NT2/D1 (cell line): ENCODE data around the gene CACNB2.

ENCODE experiments used
- DNase-seq: peaks from one replicate; pipeline ENCODE4 v3.0.0-alpha.2; 2011; ENCODE audit warnings: low read depth, low spot score
- H3K27me3 ChIP-seq: 2 replicates; pipeline ENCODE4 v1.6.0; 2011; ENCODE audit warnings: mild to moderate bottlenecking; ENCODE audit not compliant: insufficient read length, insufficient read depth
- H3K36me3 ChIP-seq: 2 replicates; pipeline ENCODE4 v1.6.1; 2011; ENCODE audit warnings: mild to moderate bottlenecking, low read length, mixed read lengths; ENCODE audit not compliant: insufficient read depth, insufficient read length
- H3K4me1 ChIP-seq: 2 replicates; pipeline ENCODE4 v1.5.1; 2011; ENCODE audit not compliant: insufficient read depth, insufficient read length
- H3K4me3 ChIP-seq: 2 replicates; pipeline ENCODE4 v1.5.1; 2011; ENCODE audit warnings: low read depth; ENCODE audit not compliant: insufficient read length
- H3K9ac ChIP-seq: 2 replicates; pipeline ENCODE4 v1.6.0; 2011; ENCODE audit warnings: low read depth; ENCODE audit not compliant: insufficient read length
- H3K9me3 ChIP-seq: 2 replicates; pipeline ENCODE4 v1.5.1; 2011; ENCODE audit warnings: mild to moderate bottlenecking, low read length; ENCODE audit not compliant: insufficient read depth
- SUZ12 ChIP-seq: IDR thresholded peaks from 2 replicates; pipeline ENCODE4 v1.6.1; 2011; ENCODE audit not compliant: insufficient read length, insufficient read depth; ENCODE audit errors: extremely low read depth
- YY1 ChIP-seq: IDR thresholded peaks from 2 replicates; pipeline ENCODE4 v1.6.1; 2011; ENCODE audit not compliant: insufficient read length, insufficient read depth
- ZNF274 ChIP-seq: IDR thresholded peaks from 2 replicates; pipeline ENCODE4 v1.6.1; 2011; ENCODE audit warnings: mild to moderate bottlenecking, low read depth, low read length

The CACNB2 gene

DNA sequence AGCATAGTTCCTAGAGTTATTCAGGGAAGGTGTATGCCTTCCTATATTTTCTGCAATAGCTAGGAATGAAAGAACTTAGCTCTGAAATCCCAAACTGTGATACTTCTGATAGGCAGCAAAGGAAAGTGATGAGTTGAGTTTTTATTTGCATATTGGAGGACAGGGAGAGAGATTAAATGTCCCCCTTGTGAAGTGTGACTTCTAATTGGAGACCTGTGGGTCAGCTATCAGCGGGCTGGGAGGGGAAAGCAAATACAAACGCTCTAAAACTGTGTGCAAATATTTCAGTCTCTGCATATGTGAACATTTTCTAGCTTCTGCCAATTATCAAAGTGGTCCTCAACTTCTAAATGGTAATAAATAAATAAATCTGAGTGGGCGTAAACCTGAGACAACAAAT is 203.3 kb downstream of the CACNB2 start:
- H3K9me3 ChIP-seq: no peaks in the 10 kb centered on the region
- H3K4me3 ChIP-seq: no peak overlapping the region
- H3K27me3 ChIP-seq: no peaks in the 10 kb centered on the region
- H3K9ac ChIP-seq: no peak overlapping the region
- TF ChIP-seq SUZ12 (no peak), ZNF274 (no peak), YY1 (no peak)
- DNase-seq: no peak
- H3K36me3 ChIP-seq: no peaks in the 10 kb centered on the region
- H3K4me1 ChIP-seq: no peaks in the 10 kb centered on the region

DNA sequence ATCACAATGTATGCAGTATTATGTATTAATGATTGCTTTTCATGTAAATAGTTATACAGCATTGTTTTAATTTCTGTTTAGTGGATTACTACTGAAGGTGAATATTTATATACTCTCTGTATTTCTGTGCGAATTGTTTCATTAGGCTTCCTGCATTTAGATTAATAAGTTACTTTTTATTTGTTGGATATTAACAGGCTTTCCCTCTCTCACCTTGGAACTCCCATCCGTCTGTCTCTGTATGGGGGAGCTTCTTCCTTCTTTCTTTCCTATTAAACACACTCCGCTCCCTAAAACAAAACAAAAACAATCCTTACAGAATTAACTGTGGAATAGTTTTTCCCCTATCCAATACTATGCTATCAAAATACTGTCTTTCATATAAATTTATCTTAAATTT is 205.1 kb downstream of the CACNB2 start:
- DNase-seq: no peak
- no peak for TF ChIP-seq YY1
- no peak for TF ChIP-seq SUZ12
- TF ChIP-seq ZNF274: no peak
- no peaks in the 10 kb centered on the region for H3K9me3 ChIP-seq
- no peaks in the 10 kb centered on the region for H3K4me1 ChIP-seq
- no peaks in the 10 kb centered on the region for H3K36me3 ChIP-seq
- no peak overlapping the region for H3K4me3 ChIP-seq
- H3K27me3 ChIP-seq: no peaks in the 10 kb centered on the region
- no peak overlapping the region for H3K9ac ChIP-seq

DNA sequence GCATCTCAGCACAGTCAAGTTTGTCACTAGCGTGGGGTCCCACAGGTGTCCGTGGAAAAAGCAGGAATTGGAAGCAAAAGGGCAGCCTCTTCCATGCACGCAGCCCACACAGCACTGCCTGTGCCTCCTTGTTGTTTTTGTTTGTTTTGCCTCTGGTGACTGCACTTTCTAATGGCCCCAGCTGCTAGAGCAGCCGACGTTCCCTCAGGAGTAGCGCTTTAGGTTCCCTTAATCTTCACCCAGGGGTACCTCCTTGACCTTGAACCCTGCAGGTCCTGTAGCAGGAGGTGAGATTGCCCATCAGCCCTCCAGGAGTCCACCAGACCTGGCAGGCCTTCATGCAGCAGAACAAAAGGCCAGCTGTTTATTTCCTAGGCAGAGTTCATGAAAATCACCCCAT is 210.1 kb downstream of the CACNB2 start:
- H3K4me1 ChIP-seq: no peaks in the 10 kb centered on the region
- H3K36me3 ChIP-seq: no peaks in the 10 kb centered on the region
- H3K27me3 ChIP-seq: no peaks in the 10 kb centered on the region
- H3K4me3 ChIP-seq: no peak overlapping the region
- no peaks in the 10 kb centered on the region for H3K9me3 ChIP-seq
- DNase-seq: no peak
- H3K9ac ChIP-seq: no peak overlapping the region
- TF ChIP-seq ZNF274: no peak
- no peak for TF ChIP-seq YY1

DNA sequence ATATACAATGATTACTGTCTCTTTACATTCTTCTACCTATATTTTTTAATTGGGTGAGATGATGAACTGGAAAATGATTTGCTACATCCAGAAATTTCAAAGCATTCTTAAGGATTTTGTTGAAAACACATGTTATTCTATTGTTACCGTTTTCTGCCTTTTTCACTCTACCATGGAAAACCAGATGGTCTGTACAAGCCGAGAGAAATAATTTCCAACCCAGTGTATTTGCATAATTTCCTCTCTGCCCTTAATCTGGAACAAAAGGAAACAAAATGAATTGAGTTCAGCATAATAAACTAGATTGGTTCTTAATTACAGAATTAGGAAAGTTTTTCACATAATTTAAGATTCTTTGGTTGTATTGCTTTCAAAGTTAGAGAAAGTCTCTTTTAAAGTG is 211.2 kb downstream of the CACNB2 start:
- DNase-seq: no peak
- no peaks in the 10 kb centered on the region for H3K27me3 ChIP-seq
- H3K4me3 ChIP-seq: no peak overlapping the region
- TF ChIP-seq YY1 (no peak), SUZ12 (no peak), ZNF274 (no peak)
- no peaks in the 10 kb centered on the region for H3K4me1 ChIP-seq
- no peaks in the 10 kb centered on the region for H3K36me3 ChIP-seq
- H3K9me3 ChIP-seq: no peaks in the 10 kb centered on the region
- no peak overlapping the region for H3K9ac ChIP-seq

DNA sequence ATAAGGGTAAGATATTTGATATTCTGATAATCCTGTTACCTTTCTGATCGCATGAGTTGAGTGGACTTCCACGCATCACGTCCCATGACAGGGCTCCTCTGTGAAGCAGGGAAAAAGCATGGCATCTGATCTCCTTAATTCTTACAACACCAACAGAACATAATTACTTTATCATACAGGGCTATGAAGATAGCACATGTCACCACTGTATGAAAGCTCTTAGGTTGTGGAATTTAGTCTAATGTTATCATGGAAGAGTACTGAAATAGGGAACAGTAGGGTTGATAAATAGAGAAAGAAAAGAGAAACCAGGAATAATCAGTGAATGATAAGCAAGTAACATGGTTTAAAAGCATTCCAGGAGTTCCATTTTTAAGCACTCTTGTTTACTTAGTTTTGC is 212.0 kb downstream of the CACNB2 start:
- TF ChIP-seq SUZ12: no peak
- TF ChIP-seq YY1: no peak
- no peak for TF ChIP-seq ZNF274
- Histone ChIP-seq H3K27me3 (no peaks in the 10 kb centered on the region), H3K4me1 (no peaks in the 10 kb centered on the region), H3K4me3 (no peak overlapping the region), H3K9me3 (no peaks in the 10 kb centered on the region), H3K9ac (no peak overlapping the region), H3K36me3 (no peaks in the 10 kb centered on the region)
- DNase-seq: no peak

DNA sequence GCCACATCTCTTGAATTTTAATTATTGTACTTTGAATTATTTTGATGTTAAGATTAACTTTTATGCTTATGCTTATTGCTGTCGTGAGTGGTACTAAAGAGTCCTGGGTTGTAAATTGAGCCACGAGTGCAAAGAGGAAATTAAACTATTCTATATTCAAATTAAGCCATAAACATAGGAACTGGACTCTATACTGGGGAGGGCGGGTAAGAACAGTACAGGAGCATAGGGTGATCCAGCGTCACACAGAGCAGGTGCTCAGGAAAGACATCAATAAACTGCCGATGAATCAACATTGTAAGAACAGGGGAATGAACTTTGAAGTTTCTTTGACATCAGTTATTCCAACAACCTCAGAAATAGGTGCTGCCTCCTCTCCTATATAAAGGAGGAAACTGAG is 219.6 kb downstream of the CACNB2 start:
- H3K27me3 ChIP-seq: no peaks in the 10 kb centered on the region
- no peaks in the 10 kb centered on the region for H3K9me3 ChIP-seq
- DNase-seq: no peak
- no peak for TF ChIP-seq ZNF274
- no peak for TF ChIP-seq SUZ12
- H3K4me1 ChIP-seq: no peaks in the 10 kb centered on the region
- no peak overlapping the region for H3K4me3 ChIP-seq
- no peak overlapping the region for H3K9ac ChIP-seq
- no peaks in the 10 kb centered on the region for H3K36me3 ChIP-seq

DNA sequence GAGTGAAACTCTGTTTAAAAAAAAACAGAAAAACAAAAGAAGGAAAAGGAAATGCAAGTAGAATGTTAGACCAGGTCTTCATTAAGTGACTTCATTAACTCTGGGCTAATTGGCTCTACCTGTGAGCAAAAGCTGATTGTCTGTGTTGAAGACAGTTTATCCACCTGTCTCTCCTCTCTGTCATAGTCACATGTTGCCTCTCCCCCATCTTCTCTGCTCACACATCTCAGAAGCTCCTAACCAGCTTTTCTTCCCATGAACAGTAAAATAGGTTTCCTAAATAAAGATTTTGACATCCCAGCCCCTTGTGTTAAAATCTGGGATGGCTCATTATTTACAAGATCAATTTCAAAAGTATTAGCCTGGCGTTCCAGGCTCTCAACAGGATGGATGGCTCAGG is 222.7 kb downstream of the CACNB2 start:
- no peaks in the 10 kb centered on the region for H3K4me1 ChIP-seq

DNA sequence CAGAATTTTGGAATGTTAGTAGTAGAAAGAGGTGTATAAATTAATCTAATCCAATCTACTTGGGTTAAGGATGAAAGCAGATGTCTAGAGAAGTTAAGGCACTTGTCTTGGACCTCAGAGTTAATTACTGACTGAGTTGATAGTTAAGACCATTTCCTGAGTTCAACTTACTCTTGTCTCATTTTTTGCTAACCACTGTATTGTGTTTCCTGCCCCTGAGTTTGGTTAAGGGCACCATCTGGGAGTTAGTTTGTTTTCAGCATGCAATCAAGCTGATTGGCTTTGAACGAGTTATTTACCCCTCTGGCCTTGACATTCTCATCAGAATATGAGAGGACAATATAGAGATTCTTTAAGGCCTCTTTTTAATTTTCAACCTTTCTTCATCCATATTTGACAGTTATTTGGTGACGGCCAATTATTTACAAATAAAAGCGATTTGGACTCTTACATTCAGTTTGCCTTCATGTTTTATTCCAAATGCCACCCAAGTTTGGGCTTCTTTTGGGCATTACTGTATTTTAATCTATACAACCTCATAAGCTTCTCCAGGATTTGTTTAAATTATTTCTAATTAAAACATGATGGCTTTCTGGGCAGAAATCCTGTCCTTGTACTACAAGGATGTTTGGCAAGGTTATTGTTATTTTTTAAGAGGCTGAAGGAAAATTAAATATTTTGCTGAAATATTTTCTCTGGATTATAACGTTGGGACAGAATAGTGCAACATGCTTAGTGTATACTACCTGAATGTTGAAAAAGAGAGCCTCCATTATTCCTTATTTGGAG is 225.0 kb downstream of the CACNB2 start:
- Histone ChIP-seq H3K4me1 (no peaks in the 10 kb centered on the region), H3K9me3 (no peaks in the 10 kb centered on the region)

More for the DNA sequence above, 222.7 kb downstream of the CACNB2 start:
- DNase-seq: no peak
- Histone ChIP-seq H3K9ac (no peak overlapping the region), H3K9me3 (no peaks in the 10 kb centered on the region), H3K36me3 (no peaks in the 10 kb centered on the region), H3K4me3 (no peak overlapping the region), H3K27me3 (no peaks in the 10 kb centered on the region)
- TF ChIP-seq YY1: no peak
- TF ChIP-seq ZNF274: no peak
- no peak for TF ChIP-seq SUZ12

More for the DNA sequence above, 225.0 kb downstream of the CACNB2 start:
- Histone ChIP-seq H3K4me3 (no peak overlapping the region), H3K27me3 (no peaks in the 10 kb centered on the region), H3K9ac (no peak overlapping the region), H3K36me3 (no peaks in the 10 kb centered on the region)
- DNase-seq: no peak
- TF ChIP-seq SUZ12 (no peak), YY1 (no peak), ZNF274 (no peak)
